GM21786 (cell line): Measurements from ENCODE around the gene ASXL1.
"Not testable (repeated sequence)": the region's sequence is repeated elsewhere in the genome, so short reads cannot be mapped to it uniquely, and the experiment has no call there.

ENCODE experiments used
- ATAC-seq: cut with Tn5 transposase; IDR thresholded peaks from one replicate; pipeline ENCODE4 v1.9.1; 2021; ENCODE audit not compliant: unreplicated experiment

ASXL1 gene

GRCh38 chr20:32400476-32400875 is 42.3 kb downstream of the ASXL1 start:
- no peak for ATAC-seq

GRCh38 chr20:32404017-32404416 is 45.9 kb downstream of the ASXL1 start:
- ATAC-seq, result no peak

DNA sequence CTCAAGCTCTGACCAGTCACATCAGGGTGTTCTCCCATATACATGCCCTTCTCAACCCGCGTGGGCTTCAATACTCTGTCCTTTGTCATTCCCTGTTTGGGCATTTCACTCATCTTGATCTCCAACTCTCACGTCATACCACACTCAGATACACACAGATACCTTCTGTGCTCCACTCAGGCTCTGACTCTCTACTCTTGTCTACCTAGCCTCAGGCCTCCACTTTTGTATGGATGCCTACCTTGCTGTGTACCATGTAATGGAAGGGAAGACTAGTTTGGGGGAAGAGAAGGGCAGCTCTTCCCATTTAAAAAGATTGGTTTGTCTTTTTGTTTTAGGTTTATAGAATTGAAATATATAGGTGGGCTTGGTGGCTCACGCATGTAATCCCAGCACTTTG is 48.6 kb downstream of the ASXL1 start:
- no peak for ATAC-seq

DNA sequence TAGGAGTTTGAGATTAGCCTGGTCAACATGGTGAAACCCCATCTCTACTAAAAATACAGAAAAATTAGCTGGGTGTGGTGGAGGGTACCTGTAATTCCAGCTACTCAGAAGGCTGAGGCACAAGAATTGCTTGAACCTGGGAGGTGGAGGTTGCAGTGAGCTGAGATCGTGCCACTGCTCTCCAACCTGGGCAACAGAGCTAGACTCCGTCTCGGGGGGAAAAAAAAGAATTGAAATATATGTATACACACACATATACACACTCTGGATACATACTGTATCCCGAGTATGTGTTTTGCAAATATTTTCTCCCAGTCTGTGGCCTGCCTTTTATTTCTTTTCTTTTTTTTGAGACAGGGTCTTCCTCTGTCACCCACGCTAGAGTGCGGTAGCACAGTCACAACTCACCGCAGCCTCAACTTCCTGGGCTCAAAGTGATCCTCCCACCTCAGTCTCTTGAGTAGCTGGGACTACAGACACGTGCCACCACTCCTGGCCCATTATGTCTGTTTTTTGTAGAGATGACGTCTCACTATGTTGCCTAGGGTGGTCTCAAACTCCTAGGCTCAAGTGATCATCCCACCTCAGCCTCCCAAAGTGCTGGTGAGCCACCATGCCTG is 49.1 kb downstream of the ASXL1 start:
- ATAC-seq, result not testable (repeated sequence)

DNA sequence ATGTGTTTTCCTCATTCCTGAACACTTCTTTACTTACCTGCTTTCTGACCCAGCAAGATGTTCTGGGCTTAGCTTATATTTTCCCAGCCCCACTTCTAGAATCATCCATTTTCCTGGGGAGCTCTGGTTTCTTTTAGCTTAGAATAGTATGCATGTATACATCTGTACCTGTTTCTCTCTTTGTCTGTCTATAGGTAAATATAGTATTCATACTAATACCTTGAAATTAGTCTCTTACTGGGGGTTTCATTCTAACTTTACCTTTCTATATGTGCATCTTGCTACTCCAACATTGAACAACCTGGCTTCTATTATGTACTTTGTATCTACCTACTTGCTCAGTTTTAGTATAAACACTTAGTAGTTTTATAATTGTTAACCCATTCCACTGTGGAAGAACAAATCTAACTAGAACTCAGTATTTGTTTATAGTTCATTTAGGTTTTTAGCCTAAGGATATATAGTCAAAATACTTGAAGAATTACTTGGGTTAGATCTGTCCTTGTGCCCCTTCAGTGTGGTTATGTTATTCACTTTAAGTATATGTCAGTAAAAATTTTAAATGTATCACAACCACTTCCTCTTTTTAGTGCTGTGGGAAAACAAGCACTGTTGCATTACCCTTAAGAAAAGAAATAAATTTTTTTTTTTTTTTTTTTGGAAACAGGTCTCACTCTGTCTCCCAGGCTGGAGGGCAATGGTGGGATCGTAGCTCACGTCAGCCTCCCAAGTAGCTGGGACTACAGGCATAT is 54.0 kb downstream of the ASXL1 start:
- ATAC-seq, result no peak

- ATAC-seq, result no peak
Measured at GRCh38 chr20:32415494-32415893, 57.4 kb downstream of the ASXL1 start.

- no peak for ATAC-seq
Measured at GRCh38 chr20:32416206-32416605, 58.1 kb downstream of the ASXL1 start.

GRCh38 chr20:32418376-32418775 is 60.2 kb downstream of the ASXL1 start:
- ATAC-seq, result no peak

GRCh38 chr20:32421290-32421689 is 63.2 kb downstream of the ASXL1 start:
- no peak for ATAC-seq

GRCh38 chr20:32427996-32428395 is 69.9 kb downstream of the ASXL1 start:
- ATAC-seq, result no peak

- no peak for ATAC-seq
Measured at GRCh38 chr20:32429343-32429742, 71.2 kb downstream of the ASXL1 start.

DNA sequence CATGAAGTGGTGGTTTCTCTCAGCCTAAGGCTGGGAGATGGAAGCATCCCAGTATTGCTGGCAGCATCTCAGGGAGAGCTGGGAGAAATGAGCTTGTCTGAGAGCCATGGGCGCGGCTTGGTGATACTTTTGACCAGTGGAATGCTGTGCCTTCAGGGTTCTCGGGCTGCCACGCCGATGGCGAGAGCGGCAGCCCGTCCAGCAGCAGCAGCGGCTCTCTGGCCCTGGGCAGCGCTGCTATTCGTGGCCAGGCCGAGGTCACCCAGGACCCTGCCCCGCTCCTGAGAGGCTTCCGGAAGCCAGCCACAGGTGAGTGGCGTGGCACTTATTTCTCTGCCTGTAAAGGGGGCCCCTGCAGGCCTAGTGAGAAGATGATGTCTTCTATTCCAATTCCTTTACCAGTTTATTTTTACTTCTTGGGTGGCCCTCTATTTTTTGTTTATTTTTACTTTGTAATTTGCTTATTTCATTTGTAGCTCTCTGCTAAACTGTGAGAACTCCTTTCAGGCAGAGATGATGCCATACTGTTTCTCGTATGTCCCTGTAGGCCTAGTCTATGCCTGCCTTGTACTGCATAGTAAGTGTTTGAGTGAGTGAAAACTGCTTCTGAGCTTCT is 71.7 kb downstream of the ASXL1 start:
- no peak for ATAC-seq

GRCh38 chr20:32431457-32431856 is 73.3 kb downstream of the ASXL1 start:
- ATAC-seq, result no peak

- ATAC-seq, result no peak
Measured at GRCh38 chr20:32432277-32432676, 74.1 kb downstream of the ASXL1 start.

GRCh38 chr20:32433311-32434021 is 75.3 kb downstream of the ASXL1 start:
- no peak for ATAC-seq

DNA sequence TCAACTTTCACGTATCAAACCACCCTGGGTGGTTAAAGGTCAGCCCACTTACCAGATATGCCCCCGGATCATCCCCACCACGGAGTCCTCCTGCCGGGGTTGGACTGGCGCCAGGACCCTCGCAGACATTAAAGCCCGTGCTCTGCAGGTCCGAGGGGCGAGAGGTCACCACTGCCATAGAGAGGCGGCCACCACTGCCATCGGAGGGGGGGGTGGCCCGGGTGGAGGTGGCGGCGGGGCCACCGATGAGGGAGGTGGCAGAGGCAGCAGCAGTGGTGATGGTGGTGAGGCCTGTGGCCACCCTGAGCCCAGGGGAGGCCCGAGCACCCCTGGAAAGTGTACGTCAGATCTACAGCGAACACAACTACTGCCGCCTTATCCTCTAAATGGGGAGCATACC is 76.3 kb downstream of the ASXL1 start:
- no peak for ATAC-seq

GRCh38 chr20:32435449-32436107 is 77.4 kb downstream of the ASXL1 start:
- ATAC-seq, result no peak

DNA sequence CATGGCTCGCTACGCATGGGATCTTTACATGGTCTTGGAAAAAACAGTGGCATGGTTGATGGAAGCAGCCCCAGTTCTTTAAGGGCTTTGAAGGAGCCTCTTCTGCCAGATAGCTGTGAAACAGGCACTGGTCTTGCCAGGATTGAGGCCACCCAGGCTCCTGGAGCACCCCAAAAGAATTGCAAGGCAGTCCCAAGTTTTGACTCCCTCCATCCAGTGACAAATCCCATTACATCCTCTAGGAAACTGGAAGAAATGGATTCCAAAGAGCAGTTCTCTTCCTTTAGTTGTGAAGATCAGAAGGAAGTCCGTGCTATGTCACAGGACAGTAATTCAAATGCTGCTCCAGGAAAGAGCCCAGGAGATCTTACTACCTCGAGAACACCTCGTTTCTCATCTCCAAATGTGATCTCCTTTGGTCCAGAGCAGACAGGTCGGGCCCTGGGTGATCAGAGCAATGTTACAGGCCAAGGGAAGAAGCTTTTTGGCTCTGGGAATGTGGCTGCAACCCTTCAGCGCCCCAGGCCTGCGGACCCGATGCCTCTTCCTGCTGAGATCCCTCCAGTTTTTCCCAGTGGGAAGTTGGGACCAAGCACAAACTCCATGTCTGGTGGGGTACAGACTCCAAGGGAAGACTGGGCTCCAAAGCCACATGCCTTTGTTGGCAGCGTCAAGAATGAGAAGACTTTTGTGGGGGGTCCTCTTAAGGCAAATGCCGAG is 78.2 kb downstream of the ASXL1 start:
- no peak for ATAC-seq

DNA sequence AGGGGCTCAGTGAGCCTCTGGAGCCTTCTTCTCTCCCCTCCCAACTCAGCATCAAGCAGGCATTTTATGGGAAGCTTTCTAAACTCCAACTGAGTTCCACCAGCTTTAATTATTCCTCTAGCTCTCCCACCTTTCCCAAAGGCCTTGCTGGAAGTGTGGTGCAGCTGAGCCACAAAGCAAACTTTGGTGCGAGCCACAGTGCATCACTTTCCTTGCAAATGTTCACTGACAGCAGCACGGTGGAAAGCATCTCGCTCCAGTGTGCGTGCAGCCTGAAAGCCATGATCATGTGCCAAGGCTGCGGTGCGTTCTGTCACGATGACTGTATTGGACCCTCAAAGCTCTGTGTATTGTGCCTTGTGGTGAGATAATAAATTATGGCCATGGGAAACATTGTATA is 78.8 kb downstream of the ASXL1 start:
- no peak for ATAC-seq

GRCh38 chr20:32437391-32438074 is 79.4 kb downstream of the ASXL1 start:
- ATAC-seq, result no peak
